ENCODE results near the gene DNPEP.
"Not testable (repeated sequence)": the region's sequence is repeated elsewhere in the genome, so short reads cannot be mapped to it uniquely, and the experiment has no call there.

Gene DNPEP

DNA sequence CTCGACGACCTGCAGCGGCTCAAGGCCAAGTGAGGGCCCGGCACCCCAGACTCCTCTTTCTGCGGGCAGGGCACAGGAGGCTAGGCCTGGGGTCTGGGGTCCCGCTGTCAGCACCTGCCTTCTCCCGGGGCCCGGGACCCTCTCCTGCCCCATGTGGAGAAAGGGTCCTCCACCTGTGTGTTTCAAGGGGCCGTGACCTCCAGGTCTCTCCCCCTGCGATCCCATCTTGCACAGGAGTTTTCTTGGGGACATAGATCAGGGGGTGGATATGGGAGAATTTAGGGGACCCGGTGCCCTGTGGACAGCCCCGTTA lies 31.3 kb upstream of the DNPEP start:
- no peak for FAIRE-seq

DNA sequence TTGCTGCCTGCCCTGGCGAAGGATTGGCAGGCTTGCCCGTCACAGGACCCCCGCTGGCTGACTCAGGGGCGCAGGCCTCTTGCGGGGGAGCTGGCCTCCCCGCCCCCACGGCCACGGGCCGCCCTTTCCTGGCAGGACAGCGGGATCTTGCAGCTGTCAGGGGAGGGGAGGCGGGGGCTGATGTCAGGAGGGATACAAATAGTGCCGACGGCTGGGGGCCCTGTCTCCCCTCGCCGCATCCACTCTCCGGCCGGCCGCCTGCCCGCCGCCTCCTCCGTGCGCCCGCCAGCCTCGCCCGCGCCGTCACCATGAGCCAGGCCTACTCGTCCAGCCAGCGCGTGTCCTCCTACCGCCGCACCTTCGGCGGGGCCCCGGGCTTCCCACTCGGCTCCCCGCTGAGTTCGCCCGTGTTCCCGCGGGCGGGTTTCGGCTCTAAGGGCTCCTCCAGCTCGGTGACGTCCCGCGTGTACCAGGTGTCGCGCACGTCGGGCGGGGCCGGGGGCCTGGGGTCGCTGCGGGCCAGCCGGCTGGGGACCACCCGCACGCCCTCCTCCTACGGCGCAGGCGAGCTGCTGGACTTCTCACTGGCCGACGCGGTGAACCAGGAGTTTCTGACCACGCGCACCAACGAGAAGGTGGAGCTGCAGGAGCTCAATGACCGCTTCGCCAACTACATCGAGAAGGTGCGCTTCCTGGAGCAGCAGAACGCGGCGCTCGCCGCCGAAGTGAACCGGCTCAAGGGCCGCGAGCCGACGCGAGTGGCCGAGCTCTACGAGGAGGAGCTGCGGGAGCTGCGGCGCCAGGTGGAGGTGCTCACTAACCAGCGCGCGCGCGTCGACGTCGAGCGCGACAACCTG lies 30.7 kb upstream of the DNPEP start, which contains the start of gene DES:
Gene DES (plus strand): TSS at position 223 of the 857 bp plus-strand sequence. CDS start 86 bp downstream, at position 309.
- FAIRE-seq = no peak

DNA sequence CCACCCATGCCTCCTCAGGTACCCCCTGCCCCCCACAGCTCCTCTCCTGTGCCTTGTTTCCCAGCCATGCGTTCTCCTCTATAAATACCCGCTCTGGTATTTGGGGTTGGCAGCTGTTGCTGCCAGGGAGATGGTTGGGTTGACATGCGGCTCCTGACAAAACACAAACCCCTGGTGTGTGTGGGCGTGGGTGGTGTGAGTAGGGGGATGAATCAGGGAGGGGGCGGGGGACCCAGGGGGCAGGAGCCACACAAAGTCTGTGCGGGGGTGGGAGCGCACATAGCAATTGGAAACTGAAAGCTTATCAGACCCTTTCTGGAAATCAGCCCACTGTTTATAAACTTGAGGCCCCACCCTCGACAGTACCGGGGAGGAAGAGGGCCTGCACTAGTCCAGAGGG lies 29.7 kb upstream of the DNPEP start:
- FAIRE-seq = no peak

DNA sequence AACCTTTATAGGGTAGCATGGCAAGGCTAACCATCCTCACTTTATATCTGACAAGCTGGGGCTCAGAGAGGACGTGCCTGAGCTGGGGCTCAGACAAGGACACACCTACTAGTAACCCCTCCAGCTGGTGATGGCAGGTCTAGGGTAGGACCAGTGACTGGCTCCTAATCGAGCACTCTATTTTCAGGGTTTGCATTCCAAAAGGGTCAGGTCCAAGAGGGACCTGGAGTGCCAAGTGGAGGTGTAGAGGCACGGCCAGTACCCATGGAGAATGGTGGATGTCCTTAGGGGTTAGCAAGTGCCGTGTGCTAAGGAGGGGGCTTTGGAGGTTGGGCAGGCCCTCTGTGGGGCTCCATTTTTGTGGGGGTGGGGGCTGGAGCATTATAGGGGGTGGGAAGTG lies 29.2 kb upstream of the DNPEP start:
- no peak for FAIRE-seq

DNA sequence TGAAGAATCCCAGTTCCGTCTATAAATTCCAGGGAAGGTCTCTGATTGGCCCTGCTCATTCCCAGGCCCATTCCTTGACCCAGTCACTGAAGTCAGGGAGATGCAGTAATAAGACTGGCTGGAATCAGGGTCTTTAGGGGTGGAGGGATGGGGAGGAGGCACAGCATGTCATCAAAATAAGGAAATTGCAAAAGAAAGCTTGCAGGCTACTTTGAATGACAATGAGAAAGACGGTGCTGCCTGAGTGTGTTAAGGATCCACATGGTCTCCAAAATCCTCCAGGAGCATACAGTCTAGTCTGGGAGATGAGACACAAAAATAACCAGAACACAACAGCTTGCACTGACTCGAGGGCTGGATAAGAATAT lies 28.5 kb upstream of the DNPEP start:
- FAIRE-seq = no peak

DNA sequence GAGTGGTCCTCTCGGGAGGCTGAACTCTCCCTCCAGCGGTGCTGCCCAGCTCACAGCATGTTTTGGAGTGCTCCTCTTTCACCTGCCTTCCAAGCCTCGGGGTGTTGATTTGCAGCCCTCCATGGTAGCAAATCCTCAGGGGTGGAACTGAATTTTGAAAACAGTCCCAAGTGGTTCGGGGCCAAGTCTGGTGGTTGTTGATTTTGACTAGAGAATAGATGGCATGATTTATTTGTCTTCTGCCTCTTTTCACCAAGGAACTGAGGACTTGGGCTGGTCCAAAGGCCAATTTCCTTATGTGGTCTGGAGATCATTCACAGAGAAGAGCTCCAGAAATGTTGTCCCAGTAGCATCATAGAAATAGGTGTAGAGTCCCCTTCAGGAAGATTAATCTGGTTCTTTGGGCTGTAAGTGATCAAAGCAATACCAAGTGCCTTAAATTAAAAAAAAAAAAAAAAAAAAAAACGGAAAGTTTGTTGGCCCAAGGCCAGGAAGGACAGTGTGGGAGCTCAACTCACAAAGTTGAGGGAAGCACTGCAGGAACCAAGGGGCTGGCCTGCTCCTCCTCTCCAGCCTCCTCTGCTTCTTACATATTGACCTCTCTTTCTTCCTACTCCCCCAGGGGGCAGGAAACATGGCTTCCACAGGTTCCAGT lies 28.0 kb upstream of the DNPEP start:
- FAIRE-seq = no peak

DNA sequence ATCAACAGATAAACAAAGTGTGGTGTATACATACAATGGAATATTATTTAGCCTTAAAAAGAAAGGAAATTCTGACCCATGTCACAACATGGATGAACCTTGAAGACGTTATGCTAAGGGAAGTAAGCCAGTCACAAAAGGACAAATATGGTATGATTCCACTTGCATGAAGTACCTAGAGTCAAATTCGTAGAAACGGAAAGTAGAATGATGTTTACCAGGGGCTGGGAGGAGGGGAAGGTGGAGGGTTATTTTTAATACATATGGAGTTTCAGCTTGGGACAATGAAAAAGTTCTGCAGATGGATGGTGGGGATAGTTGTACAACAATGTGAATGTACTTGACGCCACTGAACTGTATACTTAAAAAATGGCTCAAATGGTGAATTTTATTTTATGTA lies 27.1 kb upstream of the DNPEP start:
- no peak for FAIRE-seq

DNA sequence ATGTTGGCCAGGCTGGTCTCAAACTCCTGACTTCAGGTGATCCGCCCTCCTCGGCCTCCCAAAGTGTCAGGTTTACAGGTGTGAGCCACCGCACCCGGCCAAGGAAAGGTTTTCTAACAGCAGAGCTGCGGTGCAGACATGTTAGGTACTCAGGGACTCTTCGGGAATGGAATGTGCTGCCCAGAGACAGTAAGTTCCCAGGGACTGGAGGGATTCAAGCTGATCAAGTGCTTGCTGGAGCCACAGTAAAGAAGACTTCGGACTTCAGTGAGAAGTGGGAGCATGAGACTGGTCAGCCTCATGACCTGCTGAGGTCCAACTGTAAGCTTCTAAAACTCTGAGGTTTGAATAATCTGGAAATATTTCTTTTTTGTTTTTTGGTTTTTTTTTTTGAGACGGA lies 22.7 kb upstream of the DNPEP start:
- no peak for FAIRE-seq

DNA sequence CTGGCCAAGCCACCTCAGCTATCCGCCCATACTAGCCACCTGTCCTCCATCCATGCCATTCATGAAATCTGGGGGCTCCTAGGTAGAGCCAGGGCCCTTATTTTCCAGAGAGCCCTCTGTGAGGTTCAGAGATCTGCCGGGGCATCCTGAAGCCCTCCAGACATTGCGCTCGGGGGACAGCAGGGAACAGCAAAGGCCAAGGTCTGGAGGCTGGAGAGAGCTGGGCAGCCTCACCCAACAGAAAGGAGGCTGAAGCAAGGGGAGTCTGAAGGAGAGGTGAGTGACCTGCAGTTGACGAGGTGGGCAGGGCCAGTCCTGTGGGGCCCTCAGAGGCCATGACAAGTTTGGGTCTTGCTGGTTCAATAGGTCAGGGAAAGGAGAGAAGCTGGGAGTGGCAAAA lies 21.9 kb upstream of the DNPEP start:
- no peak for FAIRE-seq

DNA sequence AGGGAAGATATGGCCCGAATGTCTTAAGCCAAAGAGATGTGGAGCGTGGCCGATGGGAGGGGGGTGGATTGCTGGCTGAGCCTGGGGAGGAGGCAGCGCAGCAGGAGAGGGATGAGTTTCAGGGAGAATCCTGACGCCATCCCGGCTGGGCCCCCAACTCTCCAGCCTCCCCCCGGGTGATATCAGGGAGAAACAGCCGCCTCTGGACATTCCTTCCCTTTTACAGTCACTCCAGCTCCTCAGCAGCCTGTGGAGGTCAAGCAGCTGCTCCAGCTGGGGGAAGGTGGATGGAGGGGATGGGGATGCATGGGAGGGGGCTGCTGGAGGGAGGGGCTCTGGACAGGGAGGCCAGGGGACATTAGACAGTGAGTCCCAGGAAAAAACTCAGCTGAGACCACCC lies 20.9 kb upstream of the DNPEP start:
- no peak for FAIRE-seq

DNA sequence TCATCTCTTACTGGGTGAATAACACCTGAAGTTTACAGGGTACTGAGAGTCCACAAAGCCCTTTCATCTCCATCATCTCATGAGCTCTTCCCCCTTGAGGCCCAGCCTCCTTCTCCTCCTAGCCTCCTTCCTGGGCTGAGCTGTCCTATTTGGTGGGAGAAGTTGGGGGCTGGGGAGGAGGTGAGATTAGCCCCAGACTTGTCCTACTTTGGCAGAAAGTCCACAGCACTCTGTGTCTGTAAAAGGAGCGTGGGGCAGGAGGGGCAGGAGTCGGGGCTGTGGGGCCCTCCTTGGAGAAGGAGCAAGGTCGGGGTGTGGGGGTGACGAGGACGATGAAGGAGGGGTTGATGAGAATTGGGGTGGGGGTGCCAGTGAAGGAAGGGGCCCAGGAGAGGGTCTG lies 20.5 kb upstream of the DNPEP start:
- no peak for FAIRE-seq

DNA sequence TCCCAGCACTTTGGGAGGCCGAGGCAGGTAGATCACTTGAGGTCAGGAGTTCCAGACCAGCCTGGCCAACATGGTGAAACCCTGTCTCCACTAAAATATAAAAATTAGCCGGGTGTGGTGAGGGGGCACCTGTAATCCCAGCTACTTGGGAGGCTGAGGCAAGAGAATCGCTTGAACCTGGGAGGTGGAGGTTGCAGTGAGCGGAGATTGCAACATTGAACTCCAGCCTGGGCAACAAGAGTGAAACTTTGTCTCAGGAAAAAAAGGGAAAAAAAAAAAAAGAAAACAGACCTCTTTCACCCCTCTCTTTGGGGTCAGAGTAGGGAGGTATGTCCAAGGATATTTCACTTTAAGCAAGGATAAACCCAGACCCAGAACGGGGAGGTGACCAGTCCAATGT lies 19.6 kb upstream of the DNPEP start:
- not testable (repeated sequence) for FAIRE-seq

DNA sequence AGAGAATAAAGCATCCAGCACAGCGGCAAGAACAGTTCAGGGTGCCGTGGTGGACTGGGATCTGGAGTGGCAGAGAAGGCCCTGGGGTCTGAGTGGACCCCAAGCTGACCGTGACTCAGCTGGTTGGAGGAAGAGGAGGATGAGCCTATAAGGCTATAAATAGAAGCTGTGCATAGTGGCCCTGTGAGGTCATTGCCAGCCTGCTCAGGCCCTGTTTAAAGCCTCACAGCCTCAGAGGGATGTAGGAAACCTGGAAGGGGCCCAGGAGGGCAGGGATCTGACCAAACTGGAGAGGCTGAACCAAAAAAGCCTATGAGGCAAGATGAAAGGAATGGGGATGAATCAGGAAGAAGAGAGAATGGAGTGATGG lies 19.1 kb upstream of the DNPEP start:
- FAIRE-seq = no peak

DNA sequence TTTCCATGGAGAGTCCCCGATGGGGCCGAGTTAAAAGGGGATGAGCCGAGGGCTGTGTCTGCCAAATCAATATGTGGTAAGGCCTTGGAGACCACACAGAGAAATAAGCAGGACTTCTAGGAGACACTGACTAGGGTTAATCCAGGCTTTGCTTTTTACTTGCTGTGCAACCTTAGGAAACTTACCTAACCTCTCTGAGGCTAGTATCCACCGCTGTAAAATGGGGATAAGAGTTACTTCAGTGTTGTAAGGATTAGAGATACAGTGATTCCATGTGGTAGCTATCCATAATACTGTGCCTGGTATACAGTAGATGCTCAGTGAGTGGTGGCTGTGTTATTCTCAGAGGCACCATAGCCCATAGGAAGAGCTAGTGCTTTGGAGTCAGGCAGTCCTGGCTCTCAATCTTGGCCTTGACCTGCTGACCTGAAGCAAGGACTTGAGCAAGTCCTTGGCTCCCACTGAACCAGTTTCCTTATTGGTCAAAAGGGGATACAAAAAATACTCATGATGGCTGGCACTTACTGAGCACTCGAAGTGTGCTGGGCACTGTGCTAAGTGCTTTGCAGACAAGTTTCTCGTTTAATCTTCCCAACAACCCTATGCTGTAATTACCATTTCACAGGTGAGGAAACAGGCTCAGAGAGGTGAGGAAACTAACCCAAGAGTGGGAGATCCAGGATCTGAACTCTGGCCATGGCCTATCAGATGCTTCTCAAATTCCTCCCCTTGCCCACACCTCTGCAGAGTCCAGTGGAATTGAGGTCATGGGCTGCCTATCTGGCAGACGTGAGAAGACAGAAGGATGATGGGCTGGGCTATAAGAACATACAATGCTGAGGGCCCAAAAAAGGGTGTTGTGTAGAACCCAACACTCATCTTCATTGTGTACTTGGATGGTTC lies 18.5 kb upstream of the DNPEP start:
- no peak for FAIRE-seq

DNA sequence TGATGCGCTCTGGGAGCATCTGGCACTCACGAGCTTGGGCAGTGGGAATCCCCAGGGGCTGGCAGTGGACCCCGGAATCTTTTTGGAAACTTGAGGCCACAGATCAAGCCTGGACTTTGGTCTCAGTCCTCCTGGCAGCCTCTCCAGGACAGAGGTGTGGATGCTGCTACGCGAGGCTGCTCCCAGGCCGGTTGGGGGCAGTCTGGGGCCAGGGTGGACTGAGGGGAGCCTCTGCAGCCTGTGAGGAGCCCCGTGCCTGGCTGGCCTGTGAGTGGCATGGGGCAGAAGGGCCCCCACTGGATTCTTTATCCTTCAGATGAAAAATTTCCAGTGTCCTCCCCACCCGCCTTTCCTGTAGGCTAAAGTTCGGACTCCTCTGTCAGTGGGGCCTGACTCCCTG lies 17.7 kb upstream of the DNPEP start:
- FAIRE-seq = no peak

DNA sequence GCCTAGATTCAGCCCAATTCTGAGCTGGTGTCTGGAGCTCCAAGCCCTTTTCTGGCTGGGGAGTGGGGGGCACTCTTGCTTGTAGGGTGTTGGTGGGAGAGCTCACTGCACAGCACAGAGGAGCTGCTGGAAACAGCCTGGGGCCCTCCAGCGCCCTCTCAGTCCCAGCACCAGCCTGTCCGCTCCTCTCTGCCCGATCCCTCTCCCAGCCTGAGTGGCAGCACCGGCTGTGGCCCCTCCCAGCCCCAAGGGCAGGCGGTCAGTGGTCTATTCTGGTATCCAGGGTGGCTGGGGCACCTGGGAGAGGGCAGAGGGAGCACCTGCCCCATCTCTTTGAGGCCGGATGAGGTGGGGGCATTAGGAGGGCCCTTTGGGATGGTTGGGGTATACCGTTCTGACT lies 17.2 kb upstream of the DNPEP start:
- no peak for FAIRE-seq

DNA sequence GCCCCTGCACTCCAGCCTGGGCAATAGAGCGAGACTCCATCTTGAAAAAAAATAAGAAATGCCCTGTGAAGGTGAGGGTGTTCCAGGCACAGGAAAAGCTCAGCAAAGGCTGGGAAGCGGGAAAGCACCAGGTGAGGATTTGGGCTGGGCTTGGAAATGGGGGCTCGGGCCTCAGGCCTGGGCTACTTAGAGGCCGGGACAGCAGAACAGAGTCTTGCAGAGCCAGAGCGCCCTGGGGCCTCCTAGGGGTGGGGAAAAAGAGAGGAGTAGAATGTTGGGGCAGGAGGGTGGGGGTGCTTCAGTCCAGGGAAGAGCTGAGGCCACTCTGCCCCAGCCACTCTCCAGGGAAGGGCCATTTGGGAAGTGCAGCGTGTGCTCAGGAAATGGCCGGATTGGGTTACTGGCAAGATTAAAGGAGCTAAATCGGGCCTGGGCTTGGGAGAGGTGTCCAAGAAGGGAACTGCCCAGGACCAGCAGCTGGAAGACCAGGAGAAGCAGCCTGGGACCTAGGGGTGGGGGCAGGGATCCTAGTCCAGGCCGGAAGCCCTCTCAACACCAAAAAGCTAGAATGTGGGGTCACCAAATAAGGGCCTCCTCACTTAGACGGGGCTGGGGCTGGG lies 16.7 kb upstream of the DNPEP start:
- FAIRE-seq = no peak

DNA sequence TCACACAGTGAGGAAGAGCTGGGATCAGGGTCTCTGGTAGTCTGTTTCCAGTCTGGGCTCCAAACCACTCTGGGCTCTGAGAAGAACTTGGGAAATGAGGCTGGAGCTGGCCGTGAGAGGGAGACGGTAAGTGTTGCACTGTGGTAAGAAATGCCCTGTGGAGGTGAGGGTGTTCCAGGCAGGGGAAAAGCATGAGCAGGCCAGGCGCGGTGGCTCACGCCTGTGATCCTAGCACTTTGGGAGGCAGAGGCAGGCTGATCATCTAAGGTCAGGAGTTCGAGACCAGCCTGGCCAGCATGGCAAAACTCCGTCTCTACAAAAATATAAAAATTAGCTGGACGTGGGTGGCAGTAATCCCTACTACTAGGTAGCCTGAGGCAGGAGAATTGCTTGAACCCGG lies 16.1 kb upstream of the DNPEP start:
- no peak for FAIRE-seq

DNA sequence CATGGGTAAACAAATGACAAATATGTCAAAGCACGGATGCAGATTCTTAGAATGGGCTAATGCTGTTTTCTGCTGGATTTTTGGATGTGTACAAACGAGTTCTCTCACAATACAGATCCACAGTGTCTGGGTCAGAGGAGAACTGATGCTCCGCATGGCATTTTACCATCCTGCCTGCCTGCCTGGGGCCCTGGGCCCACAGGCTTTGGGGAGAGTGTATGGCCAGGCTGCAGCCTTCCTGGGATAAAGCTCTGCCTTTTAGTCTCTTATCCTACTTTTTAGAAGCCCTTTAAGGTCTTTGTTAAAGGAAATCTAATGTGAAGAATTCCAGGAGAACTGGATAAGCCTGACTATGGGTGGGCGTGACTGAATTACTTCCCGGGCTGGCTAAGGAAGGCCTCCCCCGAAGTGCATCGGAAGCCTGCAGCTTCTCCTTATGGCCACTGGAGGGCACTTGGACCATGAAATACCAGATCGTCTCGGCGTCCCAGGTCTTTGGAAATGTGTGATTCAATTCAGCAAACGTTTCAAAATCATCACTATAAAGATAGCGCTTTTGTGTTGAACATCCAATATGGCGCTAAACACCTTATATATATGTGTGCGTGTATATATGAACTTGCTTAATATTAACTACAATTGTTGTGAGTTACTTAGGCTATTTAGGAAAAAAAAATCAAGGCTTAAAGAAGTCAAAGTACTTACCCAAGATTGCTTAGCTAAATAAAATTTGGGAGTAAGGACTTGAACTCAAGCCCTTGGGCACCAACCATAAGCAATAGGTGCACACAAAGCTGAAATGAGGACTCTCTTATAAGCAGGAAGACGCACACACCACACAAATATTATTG lies 15.2 kb upstream of the DNPEP start:
- FAIRE-seq = no peak

DNA sequence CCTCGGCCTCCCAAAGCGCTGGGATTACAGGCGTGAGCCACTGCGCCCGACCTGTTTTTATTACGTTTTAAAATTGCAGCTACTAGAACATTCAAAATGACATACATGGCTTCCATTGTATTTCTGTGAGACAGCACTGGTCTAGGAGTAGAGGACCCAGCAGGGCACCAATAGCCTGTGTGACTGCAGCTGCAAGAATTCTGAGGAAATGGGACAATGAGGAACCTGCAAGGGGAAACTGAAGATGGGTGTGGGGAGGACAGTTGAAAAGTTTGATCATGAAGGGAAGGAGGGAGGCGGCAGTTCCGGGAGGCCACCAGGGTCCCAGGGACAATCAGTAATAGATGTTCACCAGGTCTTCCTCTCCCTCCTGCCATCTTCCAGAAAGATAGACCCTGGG lies 13.9 kb upstream of the DNPEP start:
- FAIRE-seq = no peak

DNA sequence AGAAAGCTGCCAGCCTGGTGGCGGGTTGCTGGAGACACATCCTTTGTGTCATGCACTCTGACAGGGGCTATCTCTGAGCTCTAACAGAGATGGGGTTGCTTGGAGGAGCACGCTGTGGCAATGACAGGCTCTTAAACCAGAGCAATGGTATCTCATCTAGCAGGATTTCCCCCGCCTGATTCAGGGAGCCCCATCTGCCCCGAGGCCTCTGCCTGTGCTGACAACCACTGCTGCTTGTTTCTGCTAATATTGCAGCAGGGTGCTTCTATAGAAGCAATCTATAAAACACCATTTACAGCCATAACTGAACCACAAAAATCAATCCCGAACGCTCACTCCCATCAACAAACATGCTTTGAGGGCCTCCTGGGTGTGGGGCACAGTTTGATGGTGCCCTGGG lies 12.8 kb upstream of the DNPEP start:
- FAIRE-seq = no peak

Data from colon (tissue), 2 donors.